Gastroesophageal sphincter (tissue), 4 donors: ENCODE measurements around the gene RASD1. TPM values are rescaled to one million over a fixed set of nuclear protein-coding genes. Genes with fewer than 3 reads are reported as not detected.

Experiments used
- ATAC-seq: fragments of 150-250 bp; one replicate; pipeline ENCODE4 v1.9.1; 2016; ENCODE audit warnings: mild to moderate bottlenecking, moderate library complexity
- H3K27ac ChIP-seq, 4 donors: fragments of 200-600 bp; sonication (generic) in 3 of 4; 1 replicate in 3 of 4; 2 replicates in 1 of 4; pipeline ENCODE4 v1.5.1; 2016 to 2019
- H3K27me3 ChIP-seq: fragments of 200-600 bp; sonication (generic); one replicate; pipeline ENCODE4 v1.5.1; 2019
- H3K36me3 ChIP-seq, 2 donors: fragments of 200-600 bp; sonication (generic); one replicate each; pipeline ENCODE4 v1.5.1; 2019; ENCODE audit warnings: control low read depth in 1 of 2
- H3K4me1 ChIP-seq, 3 donors: fragments of 200-600 bp; sonication (generic); 1 replicate in 2 of 3; 2 replicates in 1 of 3; pipeline ENCODE4 v1.5.1; 2016 to 2019; ENCODE audit warnings: control low read depth in 2 of 3
- H3K4me3 ChIP-seq, 2 donors: fragments of 200-600 bp; sonication (generic); one replicate each; pipeline ENCODE4 v1.5.1; 2019; ENCODE audit warnings: mild to moderate bottlenecking in 1 of 2, moderate library complexity in 1 of 2
- H3K9me3 ChIP-seq, 3 donors: fragments of 200-600 bp; sonication (generic); one replicate each; pipeline ENCODE4 v1.5.1; 2017 to 2019; ENCODE audit warnings: control low read depth in 2 of 3
- EP300 ChIP-seq: sonication (generic); formaldehyde crosslinking; IDR thresholded peaks from one replicate; pipeline ENCODE4 v1.6.1; 2017; ENCODE audit warnings: antibody characterized with exemption, mild to moderate bottlenecking
- POLR2A ChIP-seq, 2 donors: fragments of 450-650 bp; IDR thresholded peaks; one replicate each; pipeline ENCODE4 v1.6.1; 2017; ENCODE audit warnings: antibody characterized with exemption in 2 of 2, mild to moderate bottlenecking in 2 of 2, moderate library complexity in 1 of 2
- POLR2AphosphoS5 ChIP-seq: sonication (generic); formaldehyde crosslinking; IDR thresholded peaks from one replicate; pipeline ENCODE4 v1.6.1; 2017; ENCODE audit warnings: antibody characterized with exemption
- WGBS, 2 donors: methylation state at CpG; one replicate each; pipeline ENCODE4 v1.1.5; 2018; ENCODE audit warnings: low coverage in 1 of 2; 5-methylcytosine and 5-hydroxymethylcytosine counted together
- total RNA-seq, 4 donors: library from RNA; depleted of rRNA; stranded (reverse); fragments of >200 nt; gene quantifications; one replicate each; pipeline ENCODE4 v1.1.0, GENCODE V29; 2016
- TF ChIP-seq, protein P1 (sequence below), 4 experiments: fragments of 200-600 bp in 2 of 4; fragments of 450-650 bp in 2 of 4; sonication (generic) in 1 of 4; IDR thresholded peaks; one replicate each; pipeline ENCODE4 v1.5.1; 2017 to 2019; ENCODE audit warnings: antibody characterized with exemption in 4 of 4, mild to moderate bottlenecking in 2 of 4, moderate library complexity in 2 of 4

The RASD1 gene
- total RNA-seq, 4 donors from 2014 or later: 2.6 to 24.6 (median 5.1) TPM

DNA sequence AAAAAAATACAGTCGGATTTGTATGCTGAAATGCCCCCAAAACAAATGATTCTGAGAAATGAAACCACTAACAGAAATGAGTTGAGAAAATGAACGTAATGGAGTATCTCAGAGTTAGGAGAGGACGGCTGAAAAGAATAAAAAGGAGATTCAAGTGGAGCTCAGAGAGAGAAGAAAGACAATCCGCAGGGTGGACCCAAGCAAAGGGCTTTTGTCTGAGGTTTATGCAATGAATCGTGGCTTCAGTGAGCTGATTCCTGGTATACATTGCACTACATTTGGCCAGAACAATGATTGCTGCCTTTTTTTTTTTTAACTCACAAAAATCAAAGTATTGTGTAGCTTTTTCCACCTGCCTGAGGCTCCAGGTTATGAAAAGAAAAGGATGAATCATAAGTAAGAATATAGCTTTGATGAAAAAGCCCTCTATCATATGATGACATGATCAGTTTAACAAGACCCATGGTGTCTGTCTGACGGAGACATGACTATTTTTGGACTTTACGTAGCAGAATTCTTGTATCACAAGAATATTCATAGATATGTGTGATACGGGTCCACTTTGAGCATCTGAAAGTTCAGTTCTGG lies 23.8 kb downstream of the RASD1 start:
- Histone ChIP-seq H3K9me3 (no peaks in the 10 kb centered on the region), H3K4me1 (peaks cover 0 to 9% (median under 1%) of the 10 kb centered on the region in 3 donors), H3K27ac (no peak overlapping the region), H3K36me3 (no peaks in the 10 kb centered on the region), H3K27me3 (peaks cover 41% of the 10 kb centered on the region), H3K4me3 (no peak overlapping the region)
- TF ChIP-seq POLR2AphosphoS5 (no peak), EP300 (no peak), POLR2A (IDR thresholded peaks at IDR 0.05) (no peak)
- TF ChIP-seq, protein P1, sequence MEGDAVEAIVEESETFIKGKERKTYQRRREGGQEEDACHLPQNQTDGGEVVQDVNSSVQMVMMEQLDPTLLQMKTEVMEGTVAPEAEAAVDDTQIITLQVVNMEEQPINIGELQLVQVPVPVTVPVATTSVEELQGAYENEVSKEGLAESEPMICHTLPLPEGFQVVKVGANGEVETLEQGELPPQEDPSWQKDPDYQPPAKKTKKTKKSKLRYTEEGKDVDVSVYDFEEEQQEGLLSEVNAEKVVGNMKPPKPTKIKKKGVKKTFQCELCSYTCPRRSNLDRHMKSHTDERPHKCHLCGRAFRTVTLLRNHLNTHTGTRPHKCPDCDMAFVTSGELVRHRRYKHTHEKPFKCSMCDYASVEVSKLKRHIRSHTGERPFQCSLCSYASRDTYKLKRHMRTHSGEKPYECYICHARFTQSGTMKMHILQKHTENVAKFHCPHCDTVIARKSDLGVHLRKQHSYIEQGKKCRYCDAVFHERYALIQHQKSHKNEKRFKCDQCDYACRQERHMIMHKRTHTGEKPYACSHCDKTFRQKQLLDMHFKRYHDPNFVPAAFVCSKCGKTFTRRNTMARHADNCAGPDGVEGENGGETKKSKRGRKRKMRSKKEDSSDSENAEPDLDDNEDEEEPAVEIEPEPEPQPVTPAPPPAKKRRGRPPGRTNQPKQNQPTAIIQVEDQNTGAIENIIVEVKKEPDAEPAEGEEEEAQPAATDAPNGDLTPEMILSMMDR (IDR thresholded peaks at IDR 0.05): no peak
- WGBS, 2 donors: 49 to 51% methylated on average over 6 to 8 of the region's 8 CpGs
- ATAC-seq: no peak

DNA sequence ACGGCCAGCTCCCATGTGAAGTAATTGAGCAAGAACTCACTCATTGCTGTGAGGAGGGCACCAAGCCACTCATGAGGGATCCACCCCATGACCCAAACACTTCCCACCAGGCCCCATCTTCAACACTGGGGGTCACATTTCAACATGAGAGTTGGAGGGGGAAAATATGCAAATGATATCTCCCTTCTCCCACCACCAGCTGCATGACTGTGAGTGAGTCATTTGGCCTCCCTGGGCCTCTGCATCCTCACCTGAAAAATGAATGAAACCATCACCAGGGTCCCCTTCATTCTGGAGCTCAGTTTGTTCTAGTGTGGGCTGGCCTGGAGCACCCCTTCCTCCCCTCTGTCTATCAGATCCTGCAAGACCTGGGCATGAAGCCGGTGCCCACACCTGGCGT lies 26.2 kb downstream of the RASD1 start:
- Histone ChIP-seq H3K4me3 (no peak overlapping the region), H3K36me3 (no peaks in the 10 kb centered on the region), H3K27me3 (peaks cover 53% of the 10 kb centered on the region), H3K4me1 (no peaks in the 10 kb centered on the region), H3K27ac (no peak overlapping the region), H3K9me3 (no peaks in the 10 kb centered on the region)
- no CpG with 5 or more reads among the region's 3 CpGs for WGBS, 2 donors
- TF ChIP-seq, protein P1 (IDR thresholded peaks at IDR 0.05): no peak
- no peak for TF ChIP-seq EP300
- TF ChIP-seq POLR2A (IDR thresholded peaks at IDR 0.05): no peak
- no peak for TF ChIP-seq POLR2AphosphoS5
- ATAC-seq: no peak

DNA sequence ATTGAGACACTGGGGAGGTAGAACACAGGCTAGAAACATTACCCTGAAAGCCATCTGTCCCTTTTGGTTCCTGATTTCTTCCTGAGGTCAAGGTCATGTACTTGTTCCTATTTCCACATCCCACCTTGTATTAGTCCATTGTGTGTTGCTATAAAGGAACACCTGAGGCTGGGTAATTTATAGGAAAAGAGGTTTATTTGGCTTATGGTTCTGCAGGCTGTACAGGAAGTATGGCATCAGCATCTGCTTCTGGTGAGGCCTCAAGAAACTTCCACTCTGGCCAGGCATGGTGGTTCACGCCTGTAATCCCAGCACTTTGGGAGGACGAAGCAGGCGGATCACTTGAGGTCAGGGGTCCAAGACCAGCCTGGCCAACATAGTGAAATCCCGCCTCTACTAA lies 26.8 kb downstream of the RASD1 start:
- Histone ChIP-seq H3K4me1 (no peaks in the 10 kb centered on the region), H3K36me3 (no peaks in the 10 kb centered on the region), H3K27ac (no peak overlapping the region), H3K27me3 (peaks cover 59% of the 10 kb centered on the region), H3K9me3 (no peaks in the 10 kb centered on the region), H3K4me3 (no peak overlapping the region)
- TF ChIP-seq POLR2A (IDR thresholded peaks at IDR 0.05): no peak
- TF ChIP-seq, protein P1 (IDR thresholded peaks at IDR 0.05): no peak
- no peak for TF ChIP-seq POLR2AphosphoS5
- TF ChIP-seq EP300: no peak
- ATAC-seq: no peak
- WGBS, 2 donors: no CpG with 5 or more reads among the region's 4 CpGs

DNA sequence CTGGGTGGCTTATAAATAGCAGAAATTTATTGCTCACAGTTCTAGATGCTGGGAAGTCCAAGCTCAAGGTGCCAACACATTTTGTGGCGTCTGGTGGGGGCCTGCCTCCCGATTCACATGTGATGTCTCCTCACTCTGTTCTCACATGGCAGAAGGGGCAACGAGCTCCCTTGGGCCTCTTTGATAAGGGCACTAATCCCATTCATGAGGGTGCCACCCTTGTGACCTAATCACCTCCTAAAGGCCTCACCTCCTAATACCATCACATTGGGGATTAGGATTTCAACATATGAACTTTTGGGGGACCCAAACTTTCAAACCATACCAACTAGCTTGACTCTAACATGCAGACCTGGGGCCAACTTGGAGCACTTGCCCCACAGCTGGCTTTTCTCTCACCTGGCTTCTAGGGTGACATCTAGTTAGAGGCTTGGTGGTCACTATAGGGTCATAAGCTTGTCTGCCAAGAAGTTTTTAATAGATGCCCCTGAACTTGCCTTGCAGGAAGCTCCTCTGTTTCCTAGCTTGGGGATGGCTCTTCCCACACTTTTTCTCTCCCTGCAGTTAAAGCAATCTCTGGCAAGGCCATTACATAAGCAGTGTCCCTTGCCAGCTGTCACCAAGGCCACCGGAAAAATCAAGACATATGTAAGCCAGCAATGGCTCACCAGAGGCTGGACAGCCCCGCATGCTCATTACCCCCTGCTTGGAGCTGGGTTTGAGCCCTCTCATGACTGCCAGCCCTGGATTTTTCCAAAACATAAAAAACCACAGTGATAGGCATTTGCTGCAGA lies 27.8 kb downstream of the RASD1 start:
- H3K27me3 ChIP-seq: peaks cover 67% of the 10 kb centered on the region
- no peak for ATAC-seq
- no peak for TF ChIP-seq POLR2A (IDR thresholded peaks at IDR 0.05)
- no peak for TF ChIP-seq EP300
- TF ChIP-seq, protein P1 (IDR thresholded peaks at IDR 0.05): no peak
- TF ChIP-seq POLR2AphosphoS5: no peak

DNA sequence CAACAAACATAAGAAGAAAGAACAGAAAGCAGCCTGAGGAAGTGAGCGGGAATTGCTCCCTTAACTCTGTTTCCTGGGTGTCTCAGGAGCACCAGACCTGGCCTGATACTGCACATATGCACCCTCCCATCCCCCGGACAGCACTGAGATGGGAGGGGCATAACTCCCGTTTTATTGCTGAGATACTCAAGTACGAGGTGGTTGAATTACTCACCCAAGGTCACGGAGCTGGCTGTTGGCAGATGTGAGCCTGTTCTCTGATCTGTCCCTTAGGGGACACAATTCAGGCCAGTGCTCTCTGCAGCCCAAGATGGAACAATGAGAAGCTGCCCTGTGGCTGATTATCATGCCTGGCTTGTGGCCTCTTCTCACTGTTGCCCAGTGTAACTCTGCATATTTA lies 28.5 kb downstream of the RASD1 start:
- Histone ChIP-seq H3K4me1 (no peaks in the 10 kb centered on the region), H3K9me3 (no peaks in the 10 kb centered on the region), H3K27me3 (peaks cover 68% of the 10 kb centered on the region), H3K36me3 (no peaks in the 10 kb centered on the region), H3K27ac (no peak overlapping the region), H3K4me3 (no peak overlapping the region)
- TF ChIP-seq POLR2AphosphoS5 (no peak), EP300 (no peak), POLR2A (IDR thresholded peaks at IDR 0.05) (no peak)
- TF ChIP-seq, protein P1 (IDR thresholded peaks at IDR 0.05): no peak
- WGBS, 2 donors: 39 to 55% methylated on average over 4 to 5 of the region's 5 CpGs
- ATAC-seq: no peak

More for the DNA sequence above, 27.8 kb downstream of the RASD1 start:
- H3K27ac ChIP-seq: no peak overlapping the region
- H3K9me3 ChIP-seq: no peaks in the 10 kb centered on the region
- H3K36me3 ChIP-seq: no peaks in the 10 kb centered on the region
- H3K4me3 ChIP-seq: no peak overlapping the region
- H3K4me1 ChIP-seq: no peaks in the 10 kb centered on the region
- 76 to 84% methylated on average over 5 of the region's 5 CpGs for WGBS, 2 donors
